ENCODE measurements around the gene HAO1. TPM values are rescaled to one million over a fixed set of nuclear protein-coding genes. Genes with fewer than 3 reads are reported as not detected.

HAO1 gene
- total and polyA plus RNA-seq, 9 of the 15 experiments (the other 6 are each of a cell fraction or from before 2014, with no cell fraction given): not detected

DNA sequence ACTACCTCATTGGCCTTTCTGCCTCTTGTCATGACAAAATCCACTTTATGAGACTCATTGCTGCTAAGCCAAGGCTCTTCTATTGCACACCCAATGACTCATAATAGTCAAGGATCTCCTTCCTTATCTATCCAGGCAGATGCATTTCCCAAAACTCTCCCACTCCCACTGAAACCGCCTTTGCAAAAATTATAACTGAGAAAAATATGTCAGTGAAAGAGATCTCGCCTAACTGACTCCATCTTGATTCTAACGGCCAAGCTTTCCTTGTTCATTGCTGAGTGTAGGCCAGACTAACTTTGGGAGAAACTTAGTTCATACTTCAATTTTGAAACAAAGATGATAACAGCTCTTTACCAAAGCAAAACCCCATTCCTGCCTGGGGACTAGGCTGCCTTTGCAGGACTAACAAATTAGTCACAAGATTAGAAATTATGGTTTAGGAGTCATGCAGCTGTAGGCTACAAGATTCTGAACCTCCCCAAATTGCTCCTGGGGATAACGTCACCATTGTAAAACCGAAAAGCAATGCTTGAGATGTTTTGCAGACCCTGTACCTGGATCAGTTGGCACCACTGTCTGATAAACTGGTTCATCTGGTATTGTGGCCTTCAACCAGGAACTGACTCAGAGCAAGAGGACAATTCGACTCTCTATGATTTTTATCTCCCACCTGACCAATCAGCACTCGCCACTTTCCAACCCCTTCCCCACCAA is 47.1 kb downstream of the HAO1 start (continued):
- TF ChIP-seq ZNF785 (CRISPR knock-in tag; IDR thresholded peaks at IDR 0.05) (no peak), ZNF445 (CRISPR knock-in tag; IDR thresholded peaks at IDR 0.05; ENCODE audit: low read depth) (peak; percentile 57; the same call in 1 of the 2 replicates), TAF7 (tag; IDR thresholded peaks at IDR 0.05) (no peak), XRCC5 (IDR thresholded peaks at IDR 0.05; ENCODE audit: low read depth, low read length) (no peak), RBM17 (IDR thresholded peaks at IDR 0.05; ENCODE audit: borderline replicate concordance, low read depth, low read length) (no peak), ZNF274 (IDR thresholded peaks at IDR 0.05; ENCODE audit: borderline replicate concordance, low read depth, low read length) (no peak), ZNF184 (CRISPR knock-in tag; IDR thresholded peaks at IDR 0.05) (no peak), MTF1 (CRISPR knock-in tag; IDR thresholded peaks at IDR 0.05; ENCODE audit: borderline replicate concordance) (no peak), ZNF668 (CRISPR knock-in tag; IDR thresholded peaks at IDR 0.05) (no peak), CCNT2 (IDR thresholded peaks at IDR 0.05; ENCODE audit: borderline replicate concordance, extremely low read depth, insufficient read length, low read depth, low read length) (no peak), EHMT2 (IDR thresholded peaks at IDR 0.05) (no peak), FOXK2 (conservative IDR thresholded peaks at IDR 0.05 in 1 of 2, IDR thresholded peaks at IDR 0.05 in 1 of 2; ENCODE audit: low read depth in 2 of 2) (no peak), POLR2H (tag; IDR thresholded peaks at IDR 0.05; ENCODE audit: low read depth) (no peak), ZNF444 (CRISPR knock-in tag; IDR thresholded peaks at IDR 0.05) (peak; percentile 72; the same call in 1 of the 2 replicates), TBP (optimal IDR thresholded peaks at IDR 0.05; ENCODE audit: low read depth, low read length) (no peak), TEAD4 (IDR thresholded peaks at IDR 0.05; ENCODE audit: low read length) (no peak), TEAD4 (CRISPR knock-in tag; IDR thresholded peaks at IDR 0.05; ENCODE audit: borderline replicate concordance) (no peak), CREB1 (IDR thresholded peaks at IDR 0.05) (no peak), CREB1 (CRISPR knock-in tag; IDR thresholded peaks at IDR 0.05) (no peak)
- TF ChIP-seq, protein P1, sequence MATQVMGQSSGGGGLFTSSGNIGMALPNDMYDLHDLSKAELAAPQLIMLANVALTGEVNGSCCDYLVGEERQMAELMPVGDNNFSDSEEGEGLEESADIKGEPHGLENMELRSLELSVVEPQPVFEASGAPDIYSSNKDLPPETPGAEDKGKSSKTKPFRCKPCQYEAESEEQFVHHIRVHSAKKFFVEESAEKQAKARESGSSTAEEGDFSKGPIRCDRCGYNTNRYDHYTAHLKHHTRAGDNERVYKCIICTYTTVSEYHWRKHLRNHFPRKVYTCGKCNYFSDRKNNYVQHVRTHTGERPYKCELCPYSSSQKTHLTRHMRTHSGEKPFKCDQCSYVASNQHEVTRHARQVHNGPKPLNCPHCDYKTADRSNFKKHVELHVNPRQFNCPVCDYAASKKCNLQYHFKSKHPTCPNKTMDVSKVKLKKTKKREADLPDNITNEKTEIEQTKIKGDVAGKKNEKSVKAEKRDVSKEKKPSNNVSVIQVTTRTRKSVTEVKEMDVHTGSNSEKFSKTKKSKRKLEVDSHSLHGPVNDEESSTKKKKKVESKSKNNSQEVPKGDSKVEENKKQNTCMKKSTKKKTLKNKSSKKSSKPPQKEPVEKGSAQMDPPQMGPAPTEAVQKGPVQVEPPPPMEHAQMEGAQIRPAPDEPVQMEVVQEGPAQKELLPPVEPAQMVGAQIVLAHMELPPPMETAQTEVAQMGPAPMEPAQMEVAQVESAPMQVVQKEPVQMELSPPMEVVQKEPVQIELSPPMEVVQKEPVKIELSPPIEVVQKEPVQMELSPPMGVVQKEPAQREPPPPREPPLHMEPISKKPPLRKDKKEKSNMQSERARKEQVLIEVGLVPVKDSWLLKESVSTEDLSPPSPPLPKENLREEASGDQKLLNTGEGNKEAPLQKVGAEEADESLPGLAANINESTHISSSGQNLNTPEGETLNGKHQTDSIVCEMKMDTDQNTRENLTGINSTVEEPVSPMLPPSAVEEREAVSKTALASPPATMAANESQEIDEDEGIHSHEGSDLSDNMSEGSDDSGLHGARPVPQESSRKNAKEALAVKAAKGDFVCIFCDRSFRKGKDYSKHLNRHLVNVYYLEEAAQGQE (IDR thresholded peaks at IDR 0.05; ENCODE audit: borderline replicate concordance): no peak
- TF ChIP-seq, protein P1 (CRISPR knock-in tag; IDR thresholded peaks at IDR 0.05; ENCODE audit: low read depth): no peak

Data from K562 (cell line).